IPS-18c (cell line): ENCODE results near the gene ERGIC1.
"Not testable (repeated sequence)": the region's sequence is repeated elsewhere in the genome, so short reads cannot be mapped to it uniquely, and the experiment has no call there.

ENCODE experiments used
- H3K4me3 ChIP-seq: 2 replicates; pipeline ENCODE4 v1.7.0; 2013; ENCODE audit warnings: low read depth, mild to moderate bottlenecking, low read length, moderate library complexity; ENCODE audit not compliant: insufficient read depth
- H3K9me3 ChIP-seq: one replicate; pipeline ENCODE4 v1.6.1; 2013; ENCODE audit warnings: mild to moderate bottlenecking, low read length, moderate library complexity; ENCODE audit not compliant: control insufficient read depth, insufficient read depth

The ERGIC1 gene

DNA sequence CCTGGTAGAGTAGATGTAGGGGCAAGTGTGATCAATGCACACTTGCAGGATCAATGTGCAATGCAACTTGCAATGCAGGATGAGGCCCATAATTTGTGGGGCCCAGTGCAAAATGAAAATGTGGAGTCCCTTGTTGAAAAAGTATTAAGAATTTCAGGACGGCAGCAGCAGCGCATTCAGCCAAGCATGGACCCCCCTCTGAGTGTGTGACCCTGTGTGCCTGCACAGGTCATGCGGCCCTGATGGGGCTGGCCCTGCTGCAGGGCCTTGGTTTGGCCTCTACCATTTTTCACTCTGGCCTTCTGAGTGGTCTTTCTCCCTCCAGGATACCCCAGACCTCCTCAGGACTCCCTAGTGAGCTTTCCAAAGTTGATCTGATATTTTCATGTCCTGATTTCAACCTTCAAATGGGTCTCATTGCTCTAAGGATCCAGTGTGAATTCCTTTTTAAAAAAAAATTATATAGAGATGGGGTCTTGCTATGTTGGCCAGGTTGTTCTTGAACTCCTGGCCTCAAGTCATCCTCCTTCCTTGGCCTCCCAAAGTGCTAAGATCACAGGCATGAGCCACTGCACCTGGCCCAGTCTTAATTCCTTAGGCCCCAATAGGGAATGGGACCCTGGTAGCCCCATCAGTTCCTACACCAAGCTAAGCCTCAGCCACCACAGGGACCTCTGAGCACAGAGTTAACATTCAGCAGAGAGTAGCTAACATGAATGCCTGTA, 4.3 kb downstream of the ERGIC1 start:
- H3K4me3 ChIP-seq, result no peak overlapping the region

DNA sequence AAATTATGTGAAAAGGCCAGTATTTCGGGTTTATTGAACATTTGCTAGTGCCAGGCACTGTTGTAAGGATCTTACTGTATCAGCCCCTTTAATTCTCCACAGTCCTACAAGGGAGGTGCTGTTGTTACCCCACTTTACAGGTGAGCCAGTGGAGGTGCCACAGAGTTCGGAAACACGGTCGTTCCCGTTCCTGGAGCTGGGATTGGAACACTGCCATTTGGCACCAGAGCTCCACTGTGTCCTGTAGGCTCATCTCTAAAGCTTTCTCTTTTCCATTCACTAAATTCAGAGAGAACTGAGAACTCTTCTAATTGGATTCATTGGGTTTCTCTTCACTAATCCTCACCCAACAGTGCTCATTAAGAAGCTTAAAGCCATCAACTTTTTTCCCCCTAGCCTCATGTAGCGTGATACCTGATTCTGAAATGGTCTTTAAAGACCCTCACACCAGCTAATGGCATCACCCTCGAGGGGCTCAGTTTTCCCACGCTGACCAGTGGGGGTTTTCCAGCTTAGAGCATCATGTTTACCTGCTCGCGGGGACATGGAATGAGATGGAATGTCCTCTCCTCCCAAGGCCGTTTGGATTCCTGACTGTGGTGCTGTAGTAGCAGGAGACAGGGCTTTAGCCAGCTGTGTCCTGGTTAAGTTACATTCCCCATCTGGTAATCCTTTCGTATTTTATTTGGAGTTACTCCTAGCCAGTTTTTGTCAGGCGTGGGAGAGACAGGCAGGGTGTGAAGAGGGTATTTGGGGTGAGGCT, 5.8 kb downstream of the ERGIC1 start:
- Histone ChIP-seq H3K4me3 (no peak overlapping the region), H3K9me3 (no peaks in the 10 kb centered on the region)

More for the DNA sequence above, 4.3 kb downstream of the ERGIC1 start:
- H3K9me3 ChIP-seq, result no peaks in the 10 kb centered on the region

DNA sequence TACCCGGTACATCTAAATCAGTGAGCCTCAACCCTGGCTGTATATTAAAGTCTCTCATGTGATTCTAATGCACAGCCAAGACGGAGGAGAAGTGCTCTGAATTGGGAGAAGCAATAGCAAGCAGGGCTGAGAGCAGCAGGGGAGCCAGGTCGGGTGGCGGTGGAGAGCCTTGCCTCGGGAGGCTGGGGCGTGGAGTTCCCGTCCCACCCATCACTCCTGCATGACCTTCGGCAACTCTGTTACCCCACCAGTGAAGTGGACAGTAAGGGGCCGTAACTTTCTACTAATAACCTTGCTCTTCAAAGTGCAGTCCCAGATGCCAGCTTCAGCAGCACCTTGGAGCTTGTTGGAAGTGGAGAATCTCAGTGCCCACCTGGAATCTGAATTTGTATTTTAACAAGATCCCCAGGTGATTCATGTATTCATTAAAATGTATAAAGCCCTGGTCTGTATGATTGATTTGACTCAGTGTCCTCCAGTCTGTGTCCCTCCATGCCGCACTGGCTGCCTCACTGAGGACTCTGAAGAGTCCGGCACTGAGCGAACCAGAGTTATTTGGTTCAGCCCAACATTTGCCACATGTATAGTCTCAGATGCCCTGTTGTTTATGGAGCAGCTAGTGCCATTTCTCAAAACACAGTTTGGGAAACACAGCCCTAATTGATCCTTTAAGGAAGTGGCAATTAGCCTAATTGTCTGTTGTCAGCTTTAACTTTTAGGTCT, 6.5 kb downstream of the ERGIC1 start:
- Histone ChIP-seq H3K9me3 (no peaks in the 10 kb centered on the region), H3K4me3 (no peak overlapping the region)

DNA sequence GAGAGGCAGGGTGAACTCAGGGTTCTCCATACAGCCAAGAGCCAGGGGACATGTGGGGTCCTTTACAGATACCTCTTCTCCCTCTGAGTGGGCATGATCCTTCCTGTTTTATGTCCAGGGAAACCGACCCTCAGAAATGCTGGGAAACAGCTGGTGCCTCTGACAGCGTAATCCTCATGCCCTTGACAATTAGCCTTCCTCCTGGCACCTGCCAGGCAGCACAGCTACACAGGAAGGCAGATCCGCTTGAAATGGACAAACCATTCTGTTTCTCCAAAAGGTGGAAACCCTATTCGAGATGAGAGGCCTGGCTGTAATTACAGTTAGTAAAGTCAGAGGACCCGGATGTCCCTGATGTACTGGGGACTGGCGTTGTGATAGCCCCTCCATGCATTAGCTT, 7.2 kb downstream of the ERGIC1 start:
- no peaks in the 10 kb centered on the region for H3K9me3 ChIP-seq
- H3K4me3 ChIP-seq, result no peak overlapping the region

DNA sequence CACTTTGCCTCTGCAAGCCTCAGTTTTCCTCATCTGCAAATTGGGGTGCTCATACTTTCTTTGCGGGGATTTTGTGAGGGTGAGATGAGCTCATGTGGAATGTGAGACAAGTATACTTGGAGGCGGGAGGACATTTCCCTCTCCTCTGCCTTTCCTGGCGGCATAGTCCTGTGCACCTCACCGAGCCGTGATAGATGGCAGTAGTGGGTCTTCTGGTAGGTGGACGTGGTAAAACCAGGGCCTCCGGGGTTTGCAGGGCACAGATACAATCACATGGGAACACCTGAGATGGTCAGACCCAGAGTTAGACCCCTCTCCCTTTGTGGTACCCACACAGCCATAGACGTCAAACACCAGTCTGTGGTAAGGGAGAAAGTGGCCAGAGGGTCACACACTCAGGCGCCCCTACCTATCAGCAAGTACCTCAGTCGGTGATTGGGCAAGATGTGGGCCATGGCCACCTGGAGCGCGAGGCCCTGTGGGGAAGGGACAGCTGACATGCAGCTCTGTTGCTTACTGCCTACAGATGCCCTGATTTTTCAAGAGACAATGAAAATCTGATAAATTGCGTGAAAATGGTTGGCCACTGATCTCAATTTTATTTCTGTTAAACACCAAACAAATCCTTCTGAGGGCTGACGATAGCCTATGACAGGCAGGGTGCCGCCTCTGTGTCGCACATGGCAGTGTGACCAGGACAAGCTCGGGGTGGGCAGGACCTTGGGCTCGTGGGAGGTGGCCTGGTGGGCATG, 9.9 kb downstream of the ERGIC1 start:
- H3K4me3 ChIP-seq, result no peak overlapping the region
- H3K9me3 ChIP-seq, result no peaks in the 10 kb centered on the region

DNA sequence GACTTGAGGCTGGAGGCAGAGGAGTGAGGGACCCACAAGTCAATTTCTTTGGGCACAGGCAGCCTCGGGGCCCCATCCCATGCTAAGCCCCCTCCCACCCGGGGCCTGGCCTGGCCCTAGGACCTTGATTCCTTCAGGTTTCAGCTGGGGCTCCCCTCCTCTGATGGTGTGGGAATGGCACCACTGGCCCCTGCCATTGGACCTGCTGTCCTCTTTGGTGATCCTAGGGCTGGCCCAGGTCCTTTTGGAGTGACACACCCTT, 10.5 kb downstream of the ERGIC1 start:
- H3K9me3 ChIP-seq, result no peaks in the 10 kb centered on the region
- no peak overlapping the region for H3K4me3 ChIP-seq

DNA sequence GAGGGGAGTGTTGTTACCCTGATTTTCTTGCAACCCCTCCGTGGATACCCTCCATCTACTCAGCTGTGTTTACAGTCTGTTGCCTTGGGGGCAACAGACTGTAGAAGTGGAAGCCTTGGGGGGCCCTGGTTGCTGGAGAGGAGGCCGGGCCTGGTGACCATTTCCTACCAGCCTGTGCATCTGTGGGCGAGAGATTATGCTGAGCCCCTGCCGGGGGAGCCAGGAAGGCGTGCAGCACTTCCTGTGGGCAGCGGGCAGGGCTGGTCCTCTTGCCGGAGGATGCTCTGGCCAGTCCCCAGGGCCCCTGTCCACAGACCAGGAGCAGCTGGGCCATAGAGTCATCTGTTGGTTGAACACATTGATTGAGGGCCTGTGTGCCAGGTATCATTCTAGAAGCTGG, 11.1 kb downstream of the ERGIC1 start:
- Histone ChIP-seq H3K4me3 (no peak overlapping the region), H3K9me3 (no peaks in the 10 kb centered on the region)

DNA sequence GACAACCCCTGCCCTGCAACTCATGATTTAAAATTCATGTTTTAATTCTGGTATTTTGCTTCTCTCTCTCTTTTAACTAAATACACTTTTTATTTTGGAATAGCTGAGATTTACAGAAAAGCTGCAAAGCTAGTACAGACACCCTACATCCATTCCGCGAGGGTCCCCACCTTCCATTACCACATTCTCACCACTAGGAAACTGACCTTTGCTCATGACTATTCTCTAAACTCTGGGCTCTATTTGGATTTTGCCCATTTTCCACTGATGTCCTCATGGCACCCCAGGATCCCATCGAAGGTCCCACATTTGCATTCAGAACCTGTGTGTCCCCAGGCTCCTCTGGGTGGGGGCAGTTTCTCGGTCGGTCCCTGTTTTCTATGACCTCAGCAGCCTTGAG, 11.5 kb downstream of the ERGIC1 start:
- Histone ChIP-seq H3K4me3 (no peak overlapping the region), H3K9me3 (no peaks in the 10 kb centered on the region)

DNA sequence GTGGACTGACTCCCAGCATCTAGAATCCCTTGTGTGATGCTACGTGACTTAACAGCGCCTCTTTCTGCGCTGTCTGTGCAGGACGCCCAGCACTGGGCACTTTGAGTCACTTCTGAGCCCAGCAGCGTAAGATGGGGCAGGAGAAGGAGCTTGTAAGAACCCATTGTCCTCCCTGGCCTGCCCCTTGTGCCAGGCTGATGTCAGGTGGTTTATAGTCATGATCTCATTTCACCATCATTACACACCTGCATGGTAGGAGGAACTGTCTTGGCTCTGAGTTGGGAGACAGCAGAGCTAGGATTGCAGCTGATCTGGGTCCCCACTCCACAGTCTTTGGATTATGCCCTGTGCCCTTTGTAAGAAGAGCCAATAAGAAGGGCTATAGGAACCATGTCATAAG, 12.2 kb downstream of the ERGIC1 start:
- H3K4me3 ChIP-seq, result no peak overlapping the region

DNA sequence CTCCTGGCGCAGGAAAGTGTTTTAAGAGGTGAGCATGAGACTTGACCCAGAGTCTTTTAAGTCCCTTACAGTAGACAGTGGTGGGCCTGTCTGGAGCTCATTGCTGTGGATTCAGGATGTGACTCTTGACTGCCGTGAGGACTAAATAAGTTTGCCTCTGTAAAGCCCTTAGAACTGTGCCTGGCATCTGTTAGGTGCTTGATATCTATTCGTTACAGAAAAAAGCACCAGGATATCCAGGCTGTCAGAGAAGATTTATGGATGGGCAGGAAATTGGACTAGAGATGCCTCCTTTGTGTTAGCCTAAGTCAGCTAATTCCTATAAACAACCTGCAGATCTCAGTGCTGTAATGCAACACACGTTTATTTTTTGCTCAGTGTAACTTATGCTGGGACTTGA, 12.6 kb downstream of the ERGIC1 start:
- H3K4me3 ChIP-seq, result no peak overlapping the region

More for the DNA sequence above, 12.2 kb downstream of the ERGIC1 start:
- H3K9me3 ChIP-seq, result no peaks in the 10 kb centered on the region

DNA sequence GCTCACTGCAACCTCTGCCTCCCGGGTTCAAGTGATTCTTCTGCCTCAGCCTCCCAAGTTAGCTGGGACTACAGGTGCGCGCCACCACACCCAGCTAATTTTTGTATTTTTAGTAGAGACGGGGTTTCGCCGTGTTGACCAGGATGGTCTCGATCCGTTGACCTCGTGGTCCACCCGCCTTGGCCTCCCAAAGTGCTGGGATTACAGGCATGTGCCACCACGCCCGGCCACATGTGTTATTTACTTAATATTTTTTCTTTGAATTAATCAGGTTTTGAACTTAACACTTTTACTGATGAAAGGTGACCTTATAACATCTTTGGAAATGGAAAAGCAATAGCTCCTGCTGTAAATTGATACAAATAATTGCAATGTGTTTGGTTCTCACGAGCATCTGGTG, 13.5 kb downstream of the ERGIC1 start:
- not testable (repeated sequence) for H3K4me3 ChIP-seq

More for the DNA sequence above, 12.6 kb downstream of the ERGIC1 start:
- H3K9me3 ChIP-seq, result no peaks in the 10 kb centered on the region

DNA sequence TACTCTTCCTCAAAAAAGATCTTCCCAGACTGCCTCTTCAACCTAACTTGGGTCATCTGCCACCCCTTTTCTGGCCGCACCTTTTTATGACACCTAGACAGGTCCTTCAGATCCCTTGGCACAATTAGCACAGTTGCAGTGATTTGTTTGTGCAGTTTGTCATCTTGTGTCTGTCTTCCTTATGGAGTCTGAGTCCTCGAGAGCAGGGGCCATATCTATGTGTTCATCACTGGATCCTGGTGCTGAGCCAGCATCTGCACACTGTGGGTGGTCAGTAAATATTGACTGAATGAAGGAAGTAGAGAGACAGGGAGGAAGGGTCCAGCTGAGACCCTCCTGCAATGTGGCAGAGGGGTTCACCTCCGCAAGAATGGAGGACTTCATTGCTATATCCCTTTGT, 14.4 kb downstream of the ERGIC1 start:
- Histone ChIP-seq H3K9me3 (no peaks in the 10 kb centered on the region), H3K4me3 (no peak overlapping the region)

More for the DNA sequence above, 13.5 kb downstream of the ERGIC1 start:
- H3K9me3 ChIP-seq, result not testable (repeated sequence)

DNA sequence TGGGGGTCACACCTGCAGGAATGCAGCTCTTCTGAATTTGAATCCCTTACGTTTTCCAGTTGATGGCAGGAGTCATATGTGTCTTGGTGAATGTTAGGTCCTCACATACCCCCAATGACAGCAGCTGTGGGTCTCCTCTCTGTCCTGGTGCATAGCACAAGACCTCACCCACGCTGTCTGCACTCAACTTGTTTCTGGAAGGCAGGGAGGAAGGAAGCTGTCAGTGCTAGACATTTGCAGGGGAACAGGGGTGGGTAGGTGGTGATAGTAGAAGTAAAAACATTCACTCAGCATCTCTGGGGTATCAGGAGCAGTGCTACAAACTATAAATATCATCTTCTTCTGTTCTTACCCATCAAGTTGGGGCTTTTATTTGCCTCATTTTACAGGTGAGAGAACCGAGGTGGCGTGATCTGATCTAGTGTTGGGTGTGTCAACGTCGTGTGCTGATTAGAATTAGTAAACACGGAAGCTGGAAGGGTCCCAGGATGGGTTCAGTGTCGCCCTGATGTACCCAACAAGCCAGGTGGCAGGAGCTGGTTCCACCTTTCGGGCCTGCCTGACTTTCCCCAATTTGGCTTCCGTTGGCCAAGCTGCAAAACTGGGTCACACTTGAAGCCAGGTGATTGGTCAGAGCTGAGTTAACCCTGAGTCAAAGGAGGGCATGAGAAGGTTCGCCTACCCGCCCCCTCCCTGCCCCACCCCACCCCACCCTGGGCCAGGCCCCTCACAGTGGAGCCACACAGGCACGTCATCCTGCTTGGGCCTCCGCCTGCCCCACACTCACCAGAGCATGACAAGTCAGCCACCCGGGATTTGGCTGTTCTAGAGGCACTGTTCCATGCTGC, 15.8 kb downstream of the ERGIC1 start:
- no peak overlapping the region for H3K4me3 ChIP-seq

DNA sequence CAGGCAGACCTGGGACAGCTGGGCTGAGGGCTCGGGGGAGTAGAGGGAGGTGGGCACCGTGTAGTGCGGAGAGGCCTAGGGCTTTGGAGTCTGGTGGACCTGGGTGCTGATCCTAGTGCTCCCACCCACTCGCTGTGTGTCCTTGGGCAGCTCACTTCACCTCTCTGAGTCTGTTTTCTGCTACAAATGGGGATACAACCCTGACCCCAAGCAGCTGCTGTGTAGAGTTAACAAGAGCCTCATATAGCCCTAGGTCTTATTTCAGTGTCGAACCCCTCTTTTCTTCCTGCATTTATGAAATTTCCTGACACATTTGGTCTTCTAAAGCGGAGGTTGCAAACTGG, 16.4 kb downstream of the ERGIC1 start:
- Histone ChIP-seq H3K4me3 (no peak overlapping the region), H3K9me3 (no peaks in the 10 kb centered on the region)

More for the DNA sequence above, 15.8 kb downstream of the ERGIC1 start:
- H3K9me3 ChIP-seq, result no peaks in the 10 kb centered on the region

DNA sequence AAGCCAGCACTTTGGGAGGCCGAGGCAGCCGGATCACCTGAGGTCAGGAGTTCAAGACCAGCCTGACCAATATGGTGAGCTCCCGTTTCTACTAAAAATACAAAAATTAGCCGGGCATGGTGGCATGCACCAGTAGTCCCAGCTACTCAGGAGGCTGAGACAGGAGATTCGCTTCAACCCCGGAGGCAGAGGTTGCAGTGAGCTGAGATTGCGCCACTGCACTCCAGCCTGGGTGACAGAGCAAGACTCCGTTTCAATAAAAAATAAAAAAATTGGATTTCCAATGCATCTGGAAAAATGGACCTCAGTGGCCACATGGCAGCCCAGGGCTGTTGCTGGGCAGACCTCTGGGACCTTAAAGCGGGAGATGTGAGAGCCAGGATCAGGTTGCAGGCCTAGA, 17.2 kb downstream of the ERGIC1 start:
- H3K4me3 ChIP-seq, H3K9me3 ChIP-seq: not testable (repeated sequence)

DNA sequence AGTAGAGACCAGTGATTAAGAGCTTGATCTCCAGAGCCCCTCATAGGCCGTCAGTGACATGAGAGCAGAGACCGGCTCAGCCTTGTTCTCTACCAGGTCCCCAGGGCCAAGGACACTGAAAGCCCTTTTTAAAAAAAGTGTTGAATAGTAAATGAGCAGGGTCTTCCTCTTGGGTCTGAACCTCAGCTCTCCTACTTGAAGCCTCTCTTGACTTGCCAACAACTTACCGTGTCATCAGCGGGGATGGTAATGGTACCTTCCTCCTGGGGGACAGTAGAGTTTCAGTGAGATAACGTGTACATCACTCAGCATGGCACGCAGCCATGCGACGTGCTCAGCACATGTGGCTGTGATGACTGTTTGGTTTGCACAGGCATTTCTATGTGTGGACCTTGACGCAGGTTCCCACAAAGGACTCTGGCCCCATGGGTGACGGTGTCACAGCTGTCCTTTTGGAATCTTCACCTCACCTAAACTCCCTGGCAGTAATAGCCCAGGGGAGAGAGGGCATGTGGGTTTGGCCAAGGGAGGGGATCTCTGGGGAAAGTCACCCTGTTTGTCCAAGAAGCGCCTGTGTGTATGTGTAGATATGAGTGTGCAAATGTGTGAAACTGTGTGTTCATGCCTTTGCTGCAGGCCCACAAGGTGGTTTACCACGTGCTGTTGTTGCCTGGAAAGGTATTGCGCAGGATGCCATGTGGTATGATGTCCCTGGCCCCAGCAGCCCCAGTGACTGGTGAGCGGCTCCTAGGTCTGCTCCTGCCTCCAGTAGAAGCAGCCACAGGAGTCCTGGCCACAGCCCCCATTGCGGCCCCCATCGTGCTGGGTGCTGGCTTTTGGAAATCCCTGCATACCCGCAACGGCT, 18.7 kb downstream of the ERGIC1 start:
- Histone ChIP-seq H3K4me3 (no peak overlapping the region), H3K9me3 (no peaks in the 10 kb centered on the region)
